ENCODE data around the gene EEF1AKMT2. TPM values are rescaled to one million over a fixed set of nuclear protein-coding genes. Genes with fewer than 3 reads are reported as not detected.

Gene EEF1AKMT2
- total RNA-seq, 2 donors from 2014 or later = 22.2 to 25.9 TPM

DNA sequence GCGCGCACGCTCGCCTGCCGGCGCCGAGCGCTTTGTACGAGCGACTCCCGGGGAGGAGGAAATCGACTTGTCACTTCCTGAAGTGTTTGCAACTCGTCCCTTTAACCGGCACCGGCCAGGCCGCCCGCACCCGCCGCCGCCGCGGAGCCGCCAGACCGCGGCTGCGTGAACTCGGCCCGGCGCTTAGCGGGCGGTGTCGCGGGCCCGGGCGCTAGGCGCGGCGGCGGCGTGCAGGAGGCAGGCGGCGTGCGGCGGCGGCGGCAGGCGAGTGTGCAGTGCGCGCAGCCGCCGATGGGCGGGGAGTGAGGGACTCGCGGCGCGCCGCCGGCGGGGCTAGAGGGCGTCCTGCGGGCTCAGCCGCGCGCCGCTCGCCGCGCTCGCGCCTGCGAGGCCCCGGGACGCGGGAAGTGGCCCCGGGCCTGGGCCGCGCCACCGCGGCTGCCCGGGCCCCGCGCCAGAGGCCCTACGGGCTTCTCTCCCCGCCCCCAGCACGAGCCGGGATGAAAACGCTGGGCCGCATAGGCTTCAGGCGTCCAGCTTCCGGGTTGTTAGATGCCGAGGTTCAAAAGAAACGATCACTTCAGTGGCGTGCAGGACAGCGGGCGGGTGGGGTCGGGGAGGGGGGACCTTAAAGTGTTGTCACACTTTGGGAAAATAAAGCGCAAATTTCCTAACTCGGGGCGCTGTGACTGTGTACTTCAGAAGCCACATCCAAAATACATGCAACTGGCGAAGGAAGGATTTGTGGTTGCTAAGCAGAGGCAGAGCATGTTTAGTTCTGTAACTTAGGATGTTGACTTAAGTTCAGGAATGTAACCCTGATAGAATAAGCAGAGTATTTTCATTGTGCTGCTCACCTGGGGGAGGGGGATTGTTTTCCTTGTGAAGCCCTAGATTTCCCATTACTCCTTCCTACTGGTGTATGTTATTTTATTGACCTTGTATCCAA lies 47.3 kb downstream of the EEF1AKMT2 start, which contains the start of gene FAM53B:
TSS of gene FAM53B (minus strand) at position 277 of the 949 bp plus-strand sequence. CDS start 37,665 bp downstream, outside the sequence.
- Histone ChIP-seq H3K9me3 (ENCODE audit: control insufficient read depth, low read length) (no peaks in the 10 kb centered on the region), H3K4me3 (ENCODE audit: low read length) (peak within 1 kb of the TSS; percentile 80), H3K27ac (ENCODE audit: low read depth, low read length) (peak within 1 kb of the TSS; percentile 76), H3K4me1 (ENCODE audit: control insufficient read depth, insufficient read depth, low read length) (peaks cover 19% of the 10 kb centered on the region), H3K9ac (ENCODE audit: extremely low read depth, low read length, poor library complexity, severe bottlenecking) (peak within 1 kb of the TSS; percentile 69), H3K36me3 (ENCODE audit: control insufficient read depth, insufficient read depth, low read length) (peaks cover 13% of the 10 kb centered on the region), H3K27me3 (ENCODE audit: control insufficient read depth, insufficient read depth, low read length, poor library complexity, severe bottlenecking) (no peaks in the 10 kb centered on the region)
- Mint-ChIP-seq H3K27ac (peak within 1 kb of the TSS; percentile 92), H3K4me1 (peaks cover 41% of the 10 kb centered on the region), H3K36me3 (ENCODE audit: low read depth) (peaks cover 2% of the 10 kb centered on the region), H3K4me3 (peak within 1 kb of the TSS; percentile 84), H3K27me3 (ENCODE audit: insufficient read depth) (no peaks in the 10 kb centered on the region), H3K9me3 (no peaks in the 10 kb centered on the region)
- 1 to 3% methylated on average over 22 to 100 of the region's 100 CpGs for WGBS, 2 experiments (ENCODE audit: insufficient coverage in 1 of 2, insufficient read length in 1 of 2)
- TF ChIP-seq CTCF (conservative IDR thresholded peaks at IDR 0.05) = no peak
- peak; percentile 89 for DNase-seq

DNA sequence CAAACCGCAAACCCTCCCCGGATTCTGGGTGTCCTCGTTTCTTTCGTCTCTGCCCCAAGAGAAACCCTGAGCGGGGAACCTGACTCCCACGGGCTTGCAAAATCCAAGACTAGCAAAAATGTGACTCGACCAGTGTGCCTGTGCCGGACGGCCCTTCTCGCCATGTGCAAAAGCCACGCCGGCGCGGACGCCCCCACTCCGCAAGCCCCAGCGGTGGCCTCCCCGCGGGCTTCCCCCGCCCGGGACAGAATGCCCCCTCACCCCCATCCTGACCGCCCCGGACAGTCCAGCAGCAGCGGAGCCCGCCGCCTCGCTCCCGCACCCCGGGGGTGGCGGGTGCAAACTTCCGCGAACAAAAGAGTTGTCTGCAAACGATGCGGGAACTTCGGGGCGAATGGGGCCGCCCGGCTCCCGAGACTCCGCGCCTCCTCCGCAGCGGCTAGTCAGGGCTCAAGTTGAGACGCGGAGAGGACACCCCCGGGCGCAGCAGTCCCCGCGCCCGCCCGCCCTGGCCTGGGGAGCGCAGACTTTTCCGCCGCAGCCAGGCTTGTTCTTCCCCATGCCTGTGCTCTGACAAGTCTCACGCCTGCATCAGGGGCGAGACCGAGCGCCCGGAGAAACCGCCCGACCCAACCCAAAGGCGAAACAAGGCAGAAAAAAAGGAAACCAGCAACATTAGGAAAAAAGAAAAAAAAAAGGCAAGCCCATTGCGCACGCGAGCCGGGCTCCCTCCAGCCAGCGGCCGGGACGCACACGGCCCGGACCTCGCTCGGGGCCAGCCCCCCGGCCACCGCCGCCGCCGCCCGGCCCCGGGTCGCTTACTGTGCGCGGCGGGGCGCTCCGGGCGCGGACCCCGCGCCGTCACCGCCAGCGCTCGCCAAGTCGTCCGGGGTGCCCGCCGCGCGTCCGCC lies 48.2 kb downstream of the EEF1AKMT2 start:
- peak overlapping the region; percentile 80 for H3K4me3 ChIP-seq (ENCODE audit: low read length)
- WGBS, 2 experiments (ENCODE audit: insufficient coverage in 1 of 2, insufficient read length in 1 of 2) = 0% methylated on average over 15 to 101 of the region's 101 CpGs
- no peaks in the 10 kb centered on the region for H3K9me3 ChIP-seq (ENCODE audit: control insufficient read depth, low read length)
- no peaks in the 10 kb centered on the region for H3K27me3 ChIP-seq (ENCODE audit: control insufficient read depth, insufficient read depth, low read length, poor library complexity, severe bottlenecking)
- H3K27ac ChIP-seq (ENCODE audit: low read depth, low read length) = peak overlapping the region; percentile 76
- TF ChIP-seq CTCF (conservative IDR thresholded peaks at IDR 0.05) = no peak
- peak; percentile 81 for DNase-seq
- peak overlapping the region; percentile 84 for H3K4me3 Mint-ChIP-seq
- H3K36me3 Mint-ChIP-seq (ENCODE audit: low read depth) = peaks cover 2% of the 10 kb centered on the region
- H3K27ac Mint-ChIP-seq = peak overlapping the region; percentile 92
- no peaks in the 10 kb centered on the region for H3K27me3 Mint-ChIP-seq (ENCODE audit: insufficient read depth)
- peak overlapping the region; percentile 69 for H3K9ac ChIP-seq (ENCODE audit: extremely low read depth, low read length, poor library complexity, severe bottlenecking)
- H3K9me3 Mint-ChIP-seq = no peaks in the 10 kb centered on the region
- H3K36me3 ChIP-seq (ENCODE audit: control insufficient read depth, insufficient read depth, low read length) = peaks cover 12% of the 10 kb centered on the region
- peaks cover 22% of the 10 kb centered on the region for H3K4me1 ChIP-seq (ENCODE audit: control insufficient read depth, insufficient read depth, low read length)
- peaks cover 49% of the 10 kb centered on the region for H3K4me1 Mint-ChIP-seq
